Nephron (organoid): ENCODE measurements around the gene SLC39A3.
A peak's percentile ranks its signal among the peaks of the same experiment; 100 is the strongest.

Experiments
- H3K27ac Mint-ChIP-seq, 3 experiments: 2 replicates each; pipeline ENCODE4 v1.8.0; 2020; ENCODE audit warnings: mixed read lengths in 3 of 3, mild to moderate bottlenecking in 2 of 3, moderate library complexity in 1 of 3
- H3K27me3 Mint-ChIP-seq: 2 replicates; pipeline ENCODE4 v1.8.0; 2021; ENCODE audit warnings: low read depth, mild to moderate bottlenecking, moderate library complexity, mixed read lengths
- H3K36me3 Mint-ChIP-seq: 2 replicates; pipeline ENCODE4 v1.8.0; 2020; ENCODE audit warnings: low read depth, mixed read lengths
- H3K4me1 Mint-ChIP-seq: 2 replicates; pipeline ENCODE4 v1.8.0; 2020; ENCODE audit warnings: mixed read lengths
- H3K4me3 Mint-ChIP-seq, 3 experiments: 2 replicates each; pipeline ENCODE4 v1.8.0; 2020; ENCODE audit warnings: mild to moderate bottlenecking in 3 of 3, mixed read lengths in 3 of 3, moderate library complexity in 2 of 3
- H3K9me3 Mint-ChIP-seq: 2 replicates; pipeline ENCODE4 v1.8.0; 2020; ENCODE audit warnings: mixed read lengths
- CTCF ChIP-seq, 3 experiments: fragments of 200-600 bp; sonication (generic); IDR thresholded peaks; one replicate each; pipeline ENCODE4 v1.5.0; 2021; ENCODE audit warnings: antibody characterized with exemption in 3 of 3; ENCODE audit not compliant: unreplicated experiment in 3 of 3

SLC39A3 gene

DNA sequence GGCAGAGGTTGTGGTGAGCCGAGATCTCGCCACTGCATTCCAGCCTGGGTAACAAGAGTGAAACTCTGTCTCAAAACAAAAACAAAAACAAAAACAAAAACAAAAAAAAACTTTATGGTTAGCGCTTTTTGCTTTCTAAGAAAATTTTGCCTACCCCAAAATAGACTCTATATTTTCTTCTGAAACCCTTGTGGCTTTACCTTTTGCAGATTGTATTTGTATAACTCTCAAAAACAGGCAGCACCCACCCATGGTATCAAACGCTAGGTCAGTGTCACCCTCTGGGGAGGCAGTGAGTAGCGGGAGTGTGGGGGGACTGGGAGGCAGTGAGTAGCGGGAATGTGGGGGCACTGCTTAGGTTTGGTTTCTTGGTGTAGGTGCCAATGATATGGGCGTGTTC, 7.5 kb upstream of the SLC39A3 start:
- Mint-ChIP-seq H3K36me3 (no peaks in the 10 kb centered on the region), H3K4me3 (no peak overlapping the region), H3K27me3 (peaks cover 24% of the 10 kb centered on the region), H3K9me3 (no peaks in the 10 kb centered on the region), H3K4me1 (no peaks in the 10 kb centered on the region), H3K27ac (no peak overlapping the region)
- no peak for TF ChIP-seq CTCF (IDR thresholded peaks at IDR 0.05; ENCODE audit: unreplicated experiment in 3 of 3)

DNA sequence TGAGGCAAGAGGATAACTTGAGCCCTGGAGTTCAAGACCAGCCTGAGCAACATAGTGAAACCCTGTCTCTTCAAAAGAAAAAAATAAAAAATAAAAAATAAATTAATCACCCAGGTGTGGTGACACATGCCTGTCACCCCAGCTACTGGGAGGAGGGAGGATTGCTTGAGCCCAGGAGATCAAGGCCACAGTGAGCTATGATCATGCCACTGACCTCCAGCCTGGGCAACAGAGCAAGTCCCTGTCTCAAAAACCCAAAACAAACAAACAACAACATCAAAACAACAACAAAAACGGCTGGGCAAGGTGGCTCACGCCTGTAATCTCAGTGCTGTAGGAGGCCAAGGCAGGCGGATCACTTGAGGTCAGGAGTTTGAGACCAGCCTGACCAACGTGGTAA, 4.3 kb upstream of the SLC39A3 start:
- no peak overlapping the region for H3K4me3 Mint-ChIP-seq

GRCh38 chr19:2743099-2743498, 3.3 kb upstream of the SLC39A3 start:
- H3K36me3 Mint-ChIP-seq = peaks cover 5% of the 10 kb centered on the region

More for the DNA sequence above, 4.3 kb upstream of the SLC39A3 start:
- TF ChIP-seq CTCF (IDR thresholded peaks at IDR 0.05; ENCODE audit: unreplicated experiment in 3 of 3) = no peak
- Mint-ChIP-seq H3K36me3 (no peaks in the 10 kb centered on the region), H3K27me3 (peaks cover 28% of the 10 kb centered on the region), H3K4me1 (peaks cover 3% of the 10 kb centered on the region), H3K9me3 (no peaks in the 10 kb centered on the region), H3K27ac (no peak overlapping the region)

DNA sequence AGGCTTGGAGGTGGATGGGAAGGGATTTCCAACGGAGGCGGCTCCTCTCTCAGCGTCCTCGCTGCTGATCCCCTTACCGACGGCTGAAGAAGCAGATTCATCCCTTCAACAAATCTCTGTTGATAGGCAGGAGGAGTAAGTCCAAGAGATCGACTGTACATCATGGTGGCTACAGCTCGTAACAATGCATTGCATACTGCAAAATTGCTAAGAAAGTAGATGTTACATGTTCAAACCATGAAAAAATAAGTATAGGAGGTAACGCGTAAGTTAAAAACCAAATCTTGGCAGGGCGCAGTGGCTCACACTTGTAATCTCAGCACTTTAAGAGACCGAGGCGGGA, 468 bp upstream of the SLC39A3 start:
- Mint-ChIP-seq H3K9me3 (no peaks in the 10 kb centered on the region), H3K36me3 (peaks cover 16% of the 10 kb centered on the region), H3K27me3 (peaks cover 16% of the 10 kb centered on the region), H3K4me3 (peak overlapping the region; percentile 83 to 87 (median 85)), H3K4me1 (peaks cover 5% of the 10 kb centered on the region), H3K27ac (no peak overlapping the region)
- TF ChIP-seq CTCF (IDR thresholded peaks at IDR 0.05; ENCODE audit: unreplicated experiment in 3 of 3) = no peak

More at GRCh38 chr19:2743099-2743498, 3.3 kb upstream of the SLC39A3 start:
- H3K27ac Mint-ChIP-seq = no peak overlapping the region
- peaks cover 23% of the 10 kb centered on the region for H3K27me3 Mint-ChIP-seq
- H3K9me3 Mint-ChIP-seq = no peaks in the 10 kb centered on the region
- no peak overlapping the region for H3K4me3 Mint-ChIP-seq
- peaks cover 5% of the 10 kb centered on the region for H3K4me1 Mint-ChIP-seq
- TF ChIP-seq CTCF (IDR thresholded peaks at IDR 0.05; ENCODE audit: unreplicated experiment in 3 of 3) = no peak

DNA sequence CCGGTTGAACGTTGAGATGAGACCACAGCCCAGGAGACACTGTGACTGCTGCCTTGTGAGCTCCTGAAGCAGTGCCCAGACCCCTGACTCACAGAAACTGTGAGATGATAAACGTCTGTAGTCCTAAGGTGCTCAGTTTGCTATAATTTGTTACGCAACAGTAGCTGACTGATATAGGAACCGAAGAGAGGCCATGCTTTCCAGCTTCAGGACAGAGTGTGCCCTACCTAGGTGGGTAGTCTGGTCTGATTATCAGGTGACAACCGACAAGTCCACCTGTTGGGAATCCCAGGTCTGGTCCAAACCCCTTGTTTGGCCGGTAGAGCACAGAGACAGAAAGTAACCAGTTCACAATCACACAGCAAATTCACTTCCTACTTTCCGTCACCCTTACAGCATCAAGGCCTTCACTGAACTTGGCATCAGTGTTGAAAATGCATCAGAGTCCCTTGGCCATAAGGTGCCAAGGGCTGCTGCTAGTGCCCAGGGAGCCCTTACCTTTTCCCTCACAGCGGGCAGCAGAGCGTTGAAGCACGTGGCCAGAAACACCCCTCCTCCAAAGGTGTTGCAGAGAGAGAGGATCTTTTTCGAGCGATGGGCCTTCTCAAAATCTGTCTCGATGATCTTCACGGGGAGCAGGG, 3.1 kb downstream of the SLC39A3 start:
- H3K36me3 Mint-ChIP-seq = peaks cover 27% of the 10 kb centered on the region
- H3K4me3 Mint-ChIP-seq = peak overlapping the region; percentile 25 to 68 (median 65)
- H3K27ac Mint-ChIP-seq = no peak overlapping the region
- peaks cover 3% of the 10 kb centered on the region for H3K27me3 Mint-ChIP-seq
- peaks cover 11% of the 10 kb centered on the region for H3K4me1 Mint-ChIP-seq
- TF ChIP-seq CTCF (IDR thresholded peaks at IDR 0.05; ENCODE audit: unreplicated experiment in 3 of 3) = no peak
- no peaks in the 10 kb centered on the region for H3K9me3 Mint-ChIP-seq

DNA sequence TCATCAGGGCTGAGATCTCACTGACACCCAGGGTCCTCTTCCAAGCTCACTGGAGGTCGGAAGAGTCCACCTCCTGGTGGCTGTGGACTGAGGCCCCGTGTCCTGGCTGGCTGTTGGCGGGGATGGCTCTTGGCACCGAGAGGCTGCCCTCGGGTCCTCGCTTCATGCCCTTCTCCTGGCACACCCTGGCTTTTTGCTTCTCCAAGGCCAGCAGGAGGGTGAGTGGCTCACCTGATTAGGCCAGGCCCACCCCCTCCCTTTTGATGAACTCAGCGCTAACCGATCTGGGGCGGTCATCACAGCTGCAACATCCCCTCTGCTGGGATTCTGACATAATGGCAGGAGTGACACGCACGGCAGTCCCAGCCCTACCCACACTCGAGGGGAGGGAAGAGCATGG, 4.4 kb downstream of the SLC39A3 start:
- TF ChIP-seq CTCF (IDR thresholded peaks at IDR 0.05; ENCODE audit: unreplicated experiment in 3 of 3) = no peak
- Mint-ChIP-seq H3K9me3 (no peaks in the 10 kb centered on the region), H3K27ac (no peak overlapping the region), H3K4me1 (peaks cover 11% of the 10 kb centered on the region), H3K36me3 (peaks cover 27% of the 10 kb centered on the region), H3K4me3 (no peak overlapping the region), H3K27me3 (peaks cover 3% of the 10 kb centered on the region)
